ENCODE data around the gene FIBP.

FIBP gene

GRCh38 chr11:65872586-65873317 lies 15.5 kb downstream of the FIBP start, which contains the start of gene EFEMP2:
Gene EFEMP2 (minus strand): TSS chr11:65872800. CDS start chr11:65872354, 446 bp downstream.
- DNase-seq: no peak
- TF ChIP-seq CTCF (IDR thresholded peaks at IDR 0.05; ENCODE audit: low read depth, low read length, missing control alignments): no peak
- H3K36me3 ChIP-seq (replicated peaks): peaks cover 26% of the 10 kb centered on the region
- H3K4me3 ChIP-seq (ENCODE audit: low read depth, low read length): peak within 1 kb of the TSS; percentile 72
- no peaks in the 10 kb centered on the region for H3K27me3 ChIP-seq (replicated peaks)
- peak within 1 kb of the TSS; percentile 79 for H3K27ac ChIP-seq
- in situ Hi-C loops (cut with HindIII; ENCODE audit: low pct_ligation_motif_present, low sequenced_read_pairs): no loop called here

- Histone ChIP-seq H3K27me3 (replicated peaks) (no peaks in the 10 kb centered on the region), H3K27ac (peak overlapping the region; percentile 18), H3K36me3 (replicated peaks) (peaks cover 34% of the 10 kb centered on the region), H3K4me3 (ENCODE audit: low read depth, low read length) (peak overlapping the region; percentile 72)
- in situ Hi-C loops (cut with HindIII; ENCODE audit: low pct_ligation_motif_present, low sequenced_read_pairs): no loop called here
- TF ChIP-seq CTCF (IDR thresholded peaks at IDR 0.05; ENCODE audit: low read depth, low read length, missing control alignments): peak; percentile 55
- peak; percentile 31 for DNase-seq
Measured at GRCh38 chr11:65871811-65872548, 16.3 kb downstream of the FIBP start.

GRCh38 chr11:65870706-65871681 lies 17.3 kb downstream of the FIBP start:
- Histone ChIP-seq H3K27ac (peak overlapping the region; percentile 18), H3K36me3 (replicated peaks) (peaks cover 38% of the 10 kb centered on the region), H3K27me3 (replicated peaks) (no peaks in the 10 kb centered on the region), H3K4me3 (ENCODE audit: low read depth, low read length) (peak overlapping the region; percentile 72)
- in situ Hi-C loops (cut with HindIII; ENCODE audit: low pct_ligation_motif_present, low sequenced_read_pairs): no loop called here
- no peak for DNase-seq
- TF ChIP-seq CTCF (IDR thresholded peaks at IDR 0.05; ENCODE audit: low read depth, low read length, missing control alignments): no peak

- Histone ChIP-seq H3K27ac (no peak overlapping the region), H3K27me3 (replicated peaks) (no peaks in the 10 kb centered on the region), H3K36me3 (replicated peaks) (peaks cover 45% of the 10 kb centered on the region), H3K4me3 (ENCODE audit: low read depth, low read length) (peak overlapping the region; percentile 9)
- no peak for DNase-seq
- no peak for TF ChIP-seq CTCF (IDR thresholded peaks at IDR 0.05; ENCODE audit: low read depth, low read length, missing control alignments)
- in situ Hi-C loops (cut with HindIII; ENCODE audit: low pct_ligation_motif_present, low sequenced_read_pairs): no loop called here
Measured at GRCh38 chr11:65870307-65870658, 18.0 kb downstream of the FIBP start.

- in situ Hi-C loops (cut with HindIII; ENCODE audit: low pct_ligation_motif_present, low sequenced_read_pairs): no loop called here
- H3K27me3 ChIP-seq (replicated peaks): no peaks in the 10 kb centered on the region
- no peak for DNase-seq
- H3K36me3 ChIP-seq (replicated peaks): peaks cover 50% of the 10 kb centered on the region
- no peak for TF ChIP-seq CTCF (IDR thresholded peaks at IDR 0.05; ENCODE audit: low read depth, low read length, missing control alignments)
- H3K27ac ChIP-seq: no peak overlapping the region
- no peak overlapping the region for H3K4me3 ChIP-seq (ENCODE audit: low read depth, low read length)
Measured at GRCh38 chr11:65869643-65870306, 18.5 kb downstream of the FIBP start.
